Caki2 (cell line): ENCODE measurements around the gene APBB2. TPM values are rescaled to one million over a fixed set of nuclear protein-coding genes. Genes with fewer than 3 reads are reported as not detected.

Source experiments
- DNase-seq: peaks from one replicate; pipeline ENCODE4 v3.0.0-alpha.2; 2015; ENCODE audit warnings: low read depth
- in situ Hi-C: cut with HindIII; loops from 2 replicates; pipeline ENCODE4 v1.10.0; 2016; ENCODE audit warnings: low sequenced_read_pairs, low pct_unique_long_range_greater_than_20kb, mixed read lengths
- total RNA-seq: library from RNA; depleted of rRNA; stranded (reverse); fragments of >200 nt; shearing (Covaris generic); gene quantifications from 2 replicates; pipeline ENCODE4 v1.2.3, GENCODE V29; 2014; ENCODE audit warnings: low replicate concordance

Gene APBB2
- total RNA-seq, 1 experiment from 2014 or later: 19.8 TPM

GRCh38 chr4:41102414-41103092, 111.8 kb downstream of the APBB2 start:
- in situ Hi-C loops: no loop called here

GRCh38 chr4:41098093-41099048, 116.0 kb downstream of the APBB2 start:
- DNase-seq: no peak

More at GRCh38 chr4:41102414-41103092, 111.8 kb downstream of the APBB2 start:
- no peak for DNase-seq

GRCh38 chr4:41095973-41096372, 118.4 kb downstream of the APBB2 start:
- DNase-seq: no peak
- in situ Hi-C loops: no loop called here

More at GRCh38 chr4:41098093-41099048, 116.0 kb downstream of the APBB2 start:
- in situ Hi-C loops: no loop called here

GRCh38 chr4:41095192-41095872, 119.0 kb downstream of the APBB2 start:
- DNase-seq: no peak
- in situ Hi-C loops: no loop called here

GRCh38 chr4:41092128-41092527, 122.2 kb downstream of the APBB2 start:
- in situ Hi-C loops: no loop called here
- DNase-seq: no peak

GRCh38 chr4:41081847-41082246, 132.5 kb downstream of the APBB2 start:
- DNase-seq: no peak
- in situ Hi-C loops: no loop called here

DNA sequence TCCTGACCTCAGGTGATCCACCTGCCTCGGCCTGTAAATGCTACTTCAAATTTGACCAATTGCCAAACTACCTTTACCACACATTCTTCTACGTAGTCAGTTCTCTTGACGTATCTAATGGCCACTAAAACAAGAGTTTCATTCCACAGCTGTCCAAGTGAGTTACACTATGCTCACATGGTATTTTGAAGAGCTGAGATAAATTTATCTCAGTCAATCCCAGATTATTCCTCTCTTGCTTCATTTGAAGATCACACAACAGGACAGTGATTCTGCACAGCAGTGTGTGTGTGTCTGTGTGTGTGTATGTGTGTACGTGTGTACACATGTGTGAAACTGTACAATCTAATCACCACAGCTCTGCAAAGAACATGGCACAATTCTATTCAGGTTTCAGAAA, 133.4 kb downstream of the APBB2 start:
- no peak for DNase-seq
- in situ Hi-C loops: no loop called here

DNA sequence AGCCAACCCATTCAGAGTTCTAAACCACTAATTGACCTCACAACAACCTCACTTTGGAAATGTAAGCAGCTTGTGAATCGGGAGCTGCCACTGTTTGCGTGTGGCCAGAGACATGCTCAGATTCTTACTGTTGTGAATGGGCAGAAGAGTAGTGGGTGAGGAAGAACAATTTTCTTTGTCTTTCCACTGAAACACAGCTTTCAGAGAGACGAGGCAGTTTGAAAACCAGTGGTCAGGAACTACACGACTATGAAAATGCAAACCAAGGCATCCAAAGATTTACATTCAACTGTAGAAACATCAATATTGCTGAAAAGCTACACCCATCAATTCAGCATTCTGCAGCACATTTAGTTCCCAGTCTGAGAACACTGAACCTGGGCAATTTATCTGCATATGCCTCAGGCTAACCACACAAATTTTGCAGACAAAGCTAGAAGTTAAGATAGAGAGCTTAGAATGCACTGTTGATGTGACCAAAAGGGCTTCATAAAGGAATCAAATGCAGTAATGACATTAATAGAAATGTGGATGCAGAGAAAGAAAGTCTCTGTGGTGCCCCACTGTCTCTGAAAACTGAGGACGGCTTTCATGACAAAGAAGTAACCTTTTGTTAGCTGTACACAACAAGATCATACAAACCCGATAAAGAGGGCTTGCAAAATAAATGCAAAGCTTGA, 134.3 kb downstream of the APBB2 start:
- no peak for DNase-seq
- in situ Hi-C loops: no loop called here

GRCh38 chr4:41077628-41078027, 136.7 kb downstream of the APBB2 start:
- in situ Hi-C loops: no loop called here
- DNase-seq: no peak

DNA sequence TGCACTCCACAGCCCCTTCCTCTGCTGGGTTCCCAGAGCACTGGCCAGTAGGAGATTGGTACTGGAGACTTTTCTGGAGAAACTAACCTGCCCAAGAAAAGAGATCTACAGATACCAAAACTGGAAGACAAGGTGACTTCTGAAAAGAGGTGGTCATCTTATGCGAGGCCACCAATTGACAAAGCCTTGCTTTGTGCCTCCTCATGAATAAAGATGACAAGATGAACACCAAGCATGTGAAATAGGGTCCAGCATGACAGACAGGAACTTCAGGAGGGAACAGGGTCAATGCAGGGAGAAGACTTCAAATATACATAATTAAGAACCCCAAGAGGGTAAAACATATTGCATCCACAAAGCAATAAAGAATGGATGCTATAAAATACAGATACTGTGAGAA, 137.9 kb downstream of the APBB2 start:
- in situ Hi-C loops: no loop called here
- no peak for DNase-seq

GRCh38 chr4:41074215-41074614, 140.1 kb downstream of the APBB2 start:
- no peak for DNase-seq
- in situ Hi-C loops: no loop called here

DNA sequence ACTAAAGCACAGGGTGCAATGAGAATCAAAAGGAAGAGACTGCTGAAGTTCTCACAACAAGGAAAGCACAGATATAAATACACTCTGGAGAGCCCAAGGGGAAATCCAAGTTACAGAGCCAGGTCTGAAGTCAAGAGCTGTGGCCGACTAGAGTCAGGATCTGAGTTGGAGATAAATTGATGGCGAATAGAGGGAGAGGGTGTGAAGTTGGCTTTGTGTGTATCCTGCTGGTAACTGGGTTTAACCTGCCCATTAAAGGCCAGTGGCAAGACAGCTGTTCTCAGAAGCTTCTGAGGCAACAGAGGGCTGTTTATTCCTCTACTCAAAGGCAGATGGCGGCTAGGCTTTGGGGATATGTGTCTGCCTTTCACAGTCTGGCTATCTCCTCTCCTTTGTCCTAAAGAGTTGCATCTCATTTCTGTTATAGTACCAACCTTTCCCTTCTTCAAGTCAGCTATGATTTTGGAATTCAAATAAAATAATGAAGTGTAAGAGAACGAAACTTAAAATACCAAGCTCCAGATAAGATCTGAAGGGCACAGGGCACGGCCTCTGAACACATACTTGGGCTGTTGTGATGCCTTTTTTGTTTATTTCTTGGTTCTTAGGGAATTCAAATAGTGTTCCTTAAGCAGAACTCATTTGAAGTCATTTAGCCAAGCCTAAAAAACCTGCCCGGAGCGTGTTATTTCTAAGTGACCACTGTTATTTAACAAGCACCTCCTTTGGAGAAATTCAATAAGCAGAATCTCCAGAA, 142.1 kb downstream of the APBB2 start:
- no peak for DNase-seq
- in situ Hi-C loops: no loop called here

GRCh38 chr4:41070516-41071281, 143.6 kb downstream of the APBB2 start:
- DNase-seq: no peak
- in situ Hi-C loops: no loop called here

DNA sequence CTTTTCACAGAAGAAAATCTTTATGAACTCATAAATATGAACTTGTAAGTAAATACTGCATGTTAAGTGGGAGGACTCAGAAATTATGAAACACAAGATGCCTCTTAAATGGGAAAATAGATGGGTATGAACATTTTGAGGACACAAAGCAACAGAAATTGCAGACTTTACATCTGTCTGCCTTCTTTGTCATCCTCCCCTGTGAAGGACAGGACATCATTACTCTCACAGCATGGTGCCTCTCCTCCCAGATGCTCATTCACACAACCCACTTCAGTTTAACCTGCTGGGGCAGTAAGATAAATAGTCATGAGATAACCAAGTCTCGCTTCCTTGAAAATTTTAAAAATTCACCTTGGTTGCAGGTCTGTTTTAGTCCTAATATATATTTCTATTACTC, 144.5 kb downstream of the APBB2 start:
- DNase-seq: no peak
- in situ Hi-C loops: no loop called here

DNA sequence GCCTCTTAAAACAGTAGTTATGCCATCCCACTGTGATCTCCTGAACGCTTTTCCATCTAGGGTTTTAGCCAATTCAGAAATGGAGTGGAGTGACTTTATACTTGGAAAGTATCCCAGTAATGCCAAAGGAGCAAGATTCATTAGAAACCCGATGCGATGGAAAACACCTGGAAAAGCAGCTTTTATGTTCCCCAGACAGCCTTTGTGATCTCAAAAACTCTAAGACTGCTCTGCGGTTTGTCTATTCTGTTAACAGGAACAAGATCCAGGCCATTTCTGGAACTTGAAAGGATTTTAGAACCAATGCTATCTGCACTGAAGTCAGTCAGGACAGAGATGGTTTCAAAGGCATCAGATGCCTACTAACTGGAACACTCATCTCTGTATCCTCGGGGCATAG, 145.1 kb downstream of the APBB2 start:
- DNase-seq: no peak
- in situ Hi-C loops: no loop called here

GRCh38 chr4:41067369-41067768, 147.0 kb downstream of the APBB2 start:
- in situ Hi-C loops: no loop called here
- DNase-seq: no peak

DNA sequence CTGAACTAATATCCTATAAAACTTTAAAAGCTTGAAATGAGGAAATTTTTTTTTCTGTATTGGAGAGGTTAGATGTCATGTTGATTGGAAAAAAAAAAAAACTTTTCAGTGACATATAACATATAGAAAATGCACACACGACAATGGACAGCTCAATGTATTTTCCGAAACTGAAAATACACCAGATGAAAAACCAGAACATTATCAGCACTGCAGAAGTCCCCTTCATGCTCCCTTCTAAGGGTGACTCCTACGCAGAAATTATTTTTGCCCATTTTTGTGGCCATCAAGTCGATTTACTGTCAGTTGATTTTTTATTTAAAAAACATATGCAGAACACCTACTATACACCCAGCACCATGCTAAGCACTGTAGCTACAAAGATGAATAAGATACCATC, 148.3 kb downstream of the APBB2 start:
- DNase-seq: no peak
- in situ Hi-C loops: no loop called here
